WTC11 (cell line): Measurements from ENCODE around the gene DCTPP1.

Experiments used
- CBFB ChIP-seq: sonication (generic); formaldehyde crosslinking; IDR thresholded peaks from 2 replicates; pipeline ENCODE4 v1.8.1; 2022; ENCODE audit warnings: mild to moderate bottlenecking, low read depth, missing genetic modification reagents
- CREM ChIP-seq: sonication (generic); formaldehyde crosslinking; IDR thresholded peaks from 2 replicates; pipeline ENCODE4 v1.8.1; 2022; ENCODE audit warnings: mild to moderate bottlenecking, missing genetic modification reagents, moderate library complexity
- E2F4 ChIP-seq: sonication (generic); formaldehyde crosslinking; IDR thresholded peaks from 2 replicates; pipeline ENCODE4 v1.8.1; 2022; ENCODE audit warnings: low read depth, mild to moderate bottlenecking, moderate library complexity, missing genetic modification reagents, borderline replicate concordance
- JUN ChIP-seq: sonication (generic); formaldehyde crosslinking; IDR thresholded peaks from 2 replicates; pipeline ENCODE4 v1.8.0; 2023; ENCODE audit warnings: mild to moderate bottlenecking, missing genetic modification reagents
- NR2C2 ChIP-seq: sonication (generic); formaldehyde crosslinking; IDR thresholded peaks from 2 replicates; pipeline ENCODE4 v1.8.0; 2022; ENCODE audit warnings: mild to moderate bottlenecking, missing genetic modification reagents
- STAT6 ChIP-seq: sonication (generic); formaldehyde crosslinking; conservative IDR thresholded peaks from 2 replicates; pipeline ENCODE4 v1.8.1; 2023; ENCODE audit warnings: mild to moderate bottlenecking, low read depth, missing genetic modification reagents, moderate library complexity
- ZNF263 ChIP-seq: sonication (generic); formaldehyde crosslinking; IDR thresholded peaks from 2 replicates; pipeline ENCODE4 v1.8.1; 2022; ENCODE audit warnings: low read depth, mild to moderate bottlenecking, moderate library complexity, missing genetic modification reagents
- ZNF317 ChIP-seq: sonication (generic); formaldehyde crosslinking; IDR thresholded peaks from 2 replicates; pipeline ENCODE4 v1.8.1; 2023; ENCODE audit warnings: low read depth, mild to moderate bottlenecking, moderate library complexity, missing genetic modification reagents, borderline replicate concordance
- TF ChIP-seq, protein P1 (sequence below): fragments of 200-600 bp; IDR thresholded peaks from 2 replicates; pipeline ENCODE4 v1.8.0; 2022; ENCODE audit warnings: antibody characterized with exemption

- TF ChIP-seq E2F4 (CRISPR knock-in tag): no peak
- TF ChIP-seq, protein P1, sequence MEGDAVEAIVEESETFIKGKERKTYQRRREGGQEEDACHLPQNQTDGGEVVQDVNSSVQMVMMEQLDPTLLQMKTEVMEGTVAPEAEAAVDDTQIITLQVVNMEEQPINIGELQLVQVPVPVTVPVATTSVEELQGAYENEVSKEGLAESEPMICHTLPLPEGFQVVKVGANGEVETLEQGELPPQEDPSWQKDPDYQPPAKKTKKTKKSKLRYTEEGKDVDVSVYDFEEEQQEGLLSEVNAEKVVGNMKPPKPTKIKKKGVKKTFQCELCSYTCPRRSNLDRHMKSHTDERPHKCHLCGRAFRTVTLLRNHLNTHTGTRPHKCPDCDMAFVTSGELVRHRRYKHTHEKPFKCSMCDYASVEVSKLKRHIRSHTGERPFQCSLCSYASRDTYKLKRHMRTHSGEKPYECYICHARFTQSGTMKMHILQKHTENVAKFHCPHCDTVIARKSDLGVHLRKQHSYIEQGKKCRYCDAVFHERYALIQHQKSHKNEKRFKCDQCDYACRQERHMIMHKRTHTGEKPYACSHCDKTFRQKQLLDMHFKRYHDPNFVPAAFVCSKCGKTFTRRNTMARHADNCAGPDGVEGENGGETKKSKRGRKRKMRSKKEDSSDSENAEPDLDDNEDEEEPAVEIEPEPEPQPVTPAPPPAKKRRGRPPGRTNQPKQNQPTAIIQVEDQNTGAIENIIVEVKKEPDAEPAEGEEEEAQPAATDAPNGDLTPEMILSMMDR: no peak
- no peak for TF ChIP-seq ZNF263
- TF ChIP-seq CREM (CRISPR knock-in tag): no peak
- no peak for TF ChIP-seq NR2C2 (CRISPR knock-in tag)
- no peak for TF ChIP-seq CBFB (CRISPR knock-in tag)
- no peak for TF ChIP-seq ZNF317 (CRISPR knock-in tag)
- TF ChIP-seq JUN (CRISPR knock-in tag): no peak
- TF ChIP-seq STAT6: no peak
Observed at GRCh38 chr16:30437511-30438046, 7.7 kb upstream of the DCTPP1 start.
